Astrocyte (in vitro differentiated cells and primary cell): Measurements from ENCODE around the gene SEMA6C. TPM values are rescaled to one million over a fixed set of nuclear protein-coding genes. Genes with fewer than 3 reads are reported as not detected.

Experiments
- DNase-seq: peaks from one replicate; pipeline ENCODE4 v3.0.0-alpha.2; 2010; ENCODE audit warnings: low read depth
- FAIRE-seq: peaks from 2 replicates; lab custom pipeline; 2011; peaks lifted over from hg19 to GRCh38; lab: Jason Lieb, UNC
- H2AFZ ChIP-seq: 2 replicates; pipeline ENCODE4 v1.6.0; 2012; ENCODE audit warnings: low read depth, low read length, inconsistent platforms
- H3K27ac ChIP-seq: 2 replicates; pipeline ENCODE4 v1.5.1; 2011; ENCODE audit warnings: low read depth, low read length, inconsistent platforms
- H3K27me3 ChIP-seq: 2 replicates; pipeline ENCODE4 v1.6.0; 2011; ENCODE audit warnings: low read length, inconsistent platforms; ENCODE audit not compliant: insufficient read depth
- H3K36me3 ChIP-seq: 2 replicates; pipeline ENCODE4 v1.5.1; 2011; ENCODE audit warnings: low read length, inconsistent platforms; ENCODE audit not compliant: insufficient read depth
- H3K4me1 ChIP-seq: 2 replicates; pipeline ENCODE4 v1.5.1; 2011; ENCODE audit warnings: low read length, inconsistent platforms; ENCODE audit not compliant: insufficient read depth
- H3K4me2 ChIP-seq: 2 replicates; pipeline ENCODE4 v1.6.0; 2012; ENCODE audit warnings: low read length, inconsistent platforms
- H3K4me3 ChIP-seq: 2 replicates; pipeline ENCODE4 v1.5.1; 2011; ENCODE audit warnings: low read depth, mild to moderate bottlenecking, low read length, inconsistent platforms; ENCODE audit not compliant: insufficient read depth
- H3K79me2 ChIP-seq: 2 replicates; pipeline ENCODE4 v1.6.0; 2012; ENCODE audit warnings: mild to moderate bottlenecking, low read length, inconsistent platforms; ENCODE audit not compliant: insufficient read depth
- H3K9ac ChIP-seq: 2 replicates; pipeline ENCODE4 v1.6.0; 2012; ENCODE audit warnings: mild to moderate bottlenecking, low read length, inconsistent platforms
- H3K9me3 ChIP-seq: 2 replicates; pipeline ENCODE4 v1.5.1; 2012; ENCODE audit warnings: low read depth, mild to moderate bottlenecking, low read length, inconsistent platforms; ENCODE audit not compliant: insufficient read depth
- H4K20me1 ChIP-seq: 2 replicates; pipeline ENCODE4 v1.6.0; 2012; ENCODE audit warnings: low read length, inconsistent platforms; ENCODE audit not compliant: insufficient read depth
- H3K27ac Mint-ChIP-seq: one replicate; pipeline ENCODE4 v1.8.0; 2021; ENCODE audit warnings: mild to moderate bottlenecking, mixed read lengths; ENCODE audit not compliant: unreplicated experiment
- H3K27me3 Mint-ChIP-seq: one replicate; pipeline ENCODE4 v1.8.0; 2021; ENCODE audit warnings: low read depth, mixed read lengths; ENCODE audit not compliant: unreplicated experiment
- H3K36me3 Mint-ChIP-seq: one replicate; pipeline ENCODE4 v1.8.0; 2021; ENCODE audit warnings: low read depth, mixed read lengths; ENCODE audit not compliant: unreplicated experiment
- H3K4me1 Mint-ChIP-seq: one replicate; pipeline ENCODE4 v1.8.0; 2021; ENCODE audit warnings: low read depth, mixed read lengths; ENCODE audit not compliant: unreplicated experiment
- H3K4me3 Mint-ChIP-seq: one replicate; pipeline ENCODE4 v1.8.0; 2021; ENCODE audit warnings: mild to moderate bottlenecking, moderate library complexity, mixed read lengths; ENCODE audit not compliant: unreplicated experiment
- H3K9me3 Mint-ChIP-seq: one replicate; pipeline ENCODE4 v1.8.0; 2021; ENCODE audit warnings: mild to moderate bottlenecking, mixed read lengths; ENCODE audit not compliant: unreplicated experiment
- EZH2 ChIP-seq: IDR thresholded peaks from 2 replicates; pipeline ENCODE4 v1.6.1; 2012; ENCODE audit warnings: mild to moderate bottlenecking, low read length, inconsistent platforms; ENCODE audit not compliant: insufficient read depth
- total RNA-seq: library from RNA; stranded (reverse); gene quantifications from 2 replicates; pipeline ENCODE4 v1.2.1, GENCODE V29; 2021
- TF ChIP-seq, protein P1 (sequence below): IDR thresholded peaks from 2 replicates; pipeline ENCODE4 v1.5.1; 2011; ENCODE audit warnings: low read depth, mild to moderate bottlenecking, inconsistent platforms, low read length, moderate library complexity; ENCODE audit not compliant: insufficient read depth

SEMA6C gene
- total RNA-seq, 1 donor from 2014 or later, result 7.4 TPM

DNA sequence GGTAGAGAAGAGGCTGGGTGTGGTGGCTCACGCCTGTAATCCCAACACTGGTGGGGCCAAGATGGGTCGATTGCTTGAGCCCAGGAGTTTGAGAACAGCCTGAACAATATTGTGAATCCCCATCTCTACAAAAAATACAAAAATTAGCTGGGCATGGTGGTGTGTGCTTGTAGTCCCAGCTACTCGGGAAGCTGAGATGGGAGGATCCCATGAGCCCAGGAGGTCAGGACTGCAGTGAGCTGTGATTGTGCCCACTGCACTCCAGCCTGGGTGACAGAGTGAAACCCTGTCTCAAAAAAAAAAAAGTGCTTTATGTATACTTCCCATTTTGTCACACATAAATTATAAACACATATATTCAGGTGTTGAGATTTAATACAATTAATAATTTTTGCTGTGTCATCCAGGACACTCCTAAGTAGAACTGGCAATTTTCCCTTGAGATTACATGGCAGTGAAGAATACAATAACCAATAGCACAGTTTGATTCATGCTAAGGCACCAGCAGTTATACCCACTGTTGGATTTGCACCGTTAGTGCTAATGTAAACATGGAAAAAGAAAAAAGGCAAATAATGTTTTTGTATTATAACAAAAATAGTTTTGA, 60.4 kb downstream of the SEMA6C start:
- Histone ChIP-seq H3K27ac (no peak overlapping the region), H3K4me3 (no peak overlapping the region), H3K4me1 (no peaks in the 10 kb centered on the region), H3K79me2 (no peaks in the 10 kb centered on the region), H3K9ac (no peak overlapping the region), H4K20me1 (no peaks in the 10 kb centered on the region), H3K27me3 (no peaks in the 10 kb centered on the region), H2AFZ (no peak overlapping the region), H3K36me3 (no peaks in the 10 kb centered on the region), H3K9me3 (no peaks in the 10 kb centered on the region), H3K4me2 (no peak overlapping the region)
- TF ChIP-seq EZH2, result no peak
- TF ChIP-seq, protein P1, sequence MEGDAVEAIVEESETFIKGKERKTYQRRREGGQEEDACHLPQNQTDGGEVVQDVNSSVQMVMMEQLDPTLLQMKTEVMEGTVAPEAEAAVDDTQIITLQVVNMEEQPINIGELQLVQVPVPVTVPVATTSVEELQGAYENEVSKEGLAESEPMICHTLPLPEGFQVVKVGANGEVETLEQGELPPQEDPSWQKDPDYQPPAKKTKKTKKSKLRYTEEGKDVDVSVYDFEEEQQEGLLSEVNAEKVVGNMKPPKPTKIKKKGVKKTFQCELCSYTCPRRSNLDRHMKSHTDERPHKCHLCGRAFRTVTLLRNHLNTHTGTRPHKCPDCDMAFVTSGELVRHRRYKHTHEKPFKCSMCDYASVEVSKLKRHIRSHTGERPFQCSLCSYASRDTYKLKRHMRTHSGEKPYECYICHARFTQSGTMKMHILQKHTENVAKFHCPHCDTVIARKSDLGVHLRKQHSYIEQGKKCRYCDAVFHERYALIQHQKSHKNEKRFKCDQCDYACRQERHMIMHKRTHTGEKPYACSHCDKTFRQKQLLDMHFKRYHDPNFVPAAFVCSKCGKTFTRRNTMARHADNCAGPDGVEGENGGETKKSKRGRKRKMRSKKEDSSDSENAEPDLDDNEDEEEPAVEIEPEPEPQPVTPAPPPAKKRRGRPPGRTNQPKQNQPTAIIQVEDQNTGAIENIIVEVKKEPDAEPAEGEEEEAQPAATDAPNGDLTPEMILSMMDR, result no peak
- FAIRE-seq (no peak), DNase-seq (no peak)
- Mint-ChIP-seq H3K4me1 (no peaks in the 10 kb centered on the region), H3K4me3 (no peak overlapping the region), H3K27me3 (no peaks in the 10 kb centered on the region), H3K9me3 (no peaks in the 10 kb centered on the region), H3K36me3 (no peaks in the 10 kb centered on the region), H3K27ac (no peak overlapping the region)

Other genes starting within 250 kb of the SEMA6C start
- gene SETDB1, start 220.3 kb downstream of the SEMA6C start, total RNA-seq, result 28.4 and 30.0 TPM in 2 replicates
- 177 and 189 TPM in 2 replicates for gene CERS2, start 171.8 kb downstream of the SEMA6C start, total RNA-seq
- gene ANXA9, start 164.3 kb downstream of the SEMA6C start, total RNA-seq, result not detected in 2 replicates
- gene MINDY1, start 139.7 kb downstream of the SEMA6C start, total RNA-seq, result 8.5 and 8.8 TPM in 2 replicates
- 14.3 and 17.6 TPM in 2 replicates for gene PRUNE1, start 138.2 kb downstream of the SEMA6C start, total RNA-seq
- 0.29 and 0.73 TPM in 2 replicates for gene BNIPL, start 110.0 kb downstream of the SEMA6C start, total RNA-seq
- gene C1orf56, start 98.9 kb downstream of the SEMA6C start, total RNA-seq, result 1.3 and 1.7 TPM in 2 replicates
- gene CDC42SE1, start 87.0 kb downstream of the SEMA6C start, total RNA-seq, result 107 and 116 TPM in 2 replicates
- gene MLLT11, start 86.2 kb downstream of the SEMA6C start, total RNA-seq, result 69.3 and 77.4 TPM in 2 replicates
- gene GABPB2, start 75.9 kb downstream of the SEMA6C start, total RNA-seq, result 3.6 and 3.8 TPM in 2 replicates
- not detected in 2 replicates for gene TNFAIP8L2, start 10.0 kb upstream of the SEMA6C start, total RNA-seq
- gene LYSMD1, start 19.3 kb upstream of the SEMA6C start, total RNA-seq, result 9.5 and 9.9 TPM in 2 replicates
- 64.3 and 66.5 TPM in 2 replicates for gene SCNM1, start 19.5 kb upstream of the SEMA6C start, total RNA-seq
- 1.4 TPM in 1 of 2 replicates, not detected in the other for gene TMOD4, start 29.4 kb upstream of the SEMA6C start, total RNA-seq
- gene VPS72, start 43.6 kb upstream of the SEMA6C start, total RNA-seq, result 59.0 and 62.2 TPM in 2 replicates
- 104 and 121 TPM in 2 replicates for gene PIP5K1A, start 51.9 kb upstream of the SEMA6C start, total RNA-seq
- gene PSMD4, start 108.1 kb upstream of the SEMA6C start, total RNA-seq, result 154 and 171 TPM in 2 replicates
- 15.4 and 19.1 TPM in 2 replicates for gene ZNF687, start 135.7 kb upstream of the SEMA6C start, total RNA-seq
- 59.4 and 67.8 TPM in 2 replicates for gene PI4KB, start 180.8 kb upstream of the SEMA6C start, total RNA-seq
- 55.3 and 61.3 TPM in 2 replicates for gene RFX5, start 200.6 kb upstream of the SEMA6C start, total RNA-seq
- 7.2 and 7.3 TPM in 2 replicates for gene SELENBP1, start 226.1 kb upstream of the SEMA6C start, total RNA-seq